ENCODE measurements around the gene NCKIPSD.

The NCKIPSD gene

GRCh38 chr3:48678056-48678455 lies 7.7 kb downstream of the NCKIPSD start:
- H3K4me3 ChIP-seq (ENCODE audit: low read length), result no peak overlapping the region
- no peak for TF ChIP-seq ZNF274 (IDR thresholded peaks at IDR 0.05; ENCODE audit: low read depth, low read length)

- no peak overlapping the region for H3K4me3 ChIP-seq (ENCODE audit: low read length)
- TF ChIP-seq ZNF274 (IDR thresholded peaks at IDR 0.05; ENCODE audit: low read depth, low read length), result no peak
Measured at GRCh38 chr3:48674505-48674904, 11.2 kb downstream of the NCKIPSD start.

- TF ChIP-seq ZNF274 (IDR thresholded peaks at IDR 0.05; ENCODE audit: low read depth, low read length), result no peak
- no peak overlapping the region for H3K4me3 ChIP-seq (ENCODE audit: low read length)
Measured at GRCh38 chr3:48672522-48672921, 13.2 kb downstream of the NCKIPSD start.

- no peak overlapping the region for H3K4me3 ChIP-seq (ENCODE audit: low read length)
- TF ChIP-seq ZNF274 (IDR thresholded peaks at IDR 0.05; ENCODE audit: low read depth, low read length), result no peak
Measured at GRCh38 chr3:48664929-48665328, 20.8 kb downstream of the NCKIPSD start.

GRCh38 chr3:48664313-48664644 lies 21.4 kb downstream of the NCKIPSD start:
- TF ChIP-seq ZNF274 (IDR thresholded peaks at IDR 0.05; ENCODE audit: low read depth, low read length), result no peak
- H3K4me3 ChIP-seq (ENCODE audit: low read length), result no peak overlapping the region

- H3K4me3 ChIP-seq (ENCODE audit: low read length), result peak overlapping the region; percentile 49; the same call in 1 of the 2 replicates
- no peak for TF ChIP-seq ZNF274 (IDR thresholded peaks at IDR 0.05; ENCODE audit: low read depth, low read length)
Measured at GRCh38 chr3:48663489-48664312, 22.0 kb downstream of the NCKIPSD start.

GRCh38 chr3:48662753-48663488 lies 22.8 kb downstream of the NCKIPSD start, which contains the start of gene CELSR3:
TSS of gene CELSR3 (minus strand) at chr3:48662886. CDS start at chr3:48662634, 252 bp downstream.
- H3K4me3 ChIP-seq (ENCODE audit: low read length), result peak within 1 kb of the TSS; percentile 49; the same call in 1 of the 2 replicates
- TF ChIP-seq ZNF274 (IDR thresholded peaks at IDR 0.05; ENCODE audit: low read depth, low read length), result no peak

- no peak for TF ChIP-seq ZNF274 (IDR thresholded peaks at IDR 0.05; ENCODE audit: low read depth, low read length)
- peak overlapping the region; percentile 11; the same call in 1 of the 2 replicates for H3K4me3 ChIP-seq (ENCODE audit: low read length)
Measured at GRCh38 chr3:48662145-48662752, 23.5 kb downstream of the NCKIPSD start.

GRCh38 chr3:48661501-48662144 lies 24.1 kb downstream of the NCKIPSD start:
- peak overlapping the region; percentile 31; the same call in 1 of the 2 replicates for H3K4me3 ChIP-seq (ENCODE audit: low read length)
- no peak for TF ChIP-seq ZNF274 (IDR thresholded peaks at IDR 0.05; ENCODE audit: low read depth, low read length)

GRCh38 chr3:48660800-48661400 lies 24.8 kb downstream of the NCKIPSD start:
- no peak overlapping the region; the same call in 1 of the 2 replicates for H3K4me3 ChIP-seq (ENCODE audit: low read length)
- TF ChIP-seq ZNF274 (IDR thresholded peaks at IDR 0.05; ENCODE audit: low read depth, low read length), result no peak

GRCh38 chr3:48656841-48657281 lies 28.9 kb downstream of the NCKIPSD start:
- no peak for TF ChIP-seq ZNF274 (IDR thresholded peaks at IDR 0.05; ENCODE audit: low read depth, low read length)
- H3K4me3 ChIP-seq (ENCODE audit: low read length), result peak overlapping the region; percentile 53; the same call in 1 of the 2 replicates

- H3K4me3 ChIP-seq (ENCODE audit: low read length), result peak overlapping the region; percentile 53; the same call in 1 of the 2 replicates
- TF ChIP-seq ZNF274 (IDR thresholded peaks at IDR 0.05; ENCODE audit: low read depth, low read length), result no peak
Measured at GRCh38 chr3:48656061-48656840, 29.5 kb downstream of the NCKIPSD start.

- no peak overlapping the region for H3K4me3 ChIP-seq (ENCODE audit: low read length)
- TF ChIP-seq ZNF274 (IDR thresholded peaks at IDR 0.05; ENCODE audit: low read depth, low read length), result no peak
Measured at GRCh38 chr3:48655606-48656005, 30.1 kb downstream of the NCKIPSD start.

Measured in GM08714 (cell line).